ENCODE data around the gene BLOC1S6.

Gene BLOC1S6

GRCh38 chr15:45588219-45588875 is 1.2 kb downstream of the BLOC1S6 start:
- no peak for DNase-seq (ENCODE audit: low read depth in 2 of 2)

GRCh38 chr15:45589256-45589655 is 2.1 kb downstream of the BLOC1S6 start:
- DNase-seq (ENCODE audit: low read depth in 2 of 2), result no peak

- DNase-seq (ENCODE audit: low read depth in 2 of 2), result no peak
Measured at GRCh38 chr15:45594319-45594718, 7.1 kb downstream of the BLOC1S6 start.

GRCh38 chr15:45594835-45595530 is 7.8 kb downstream of the BLOC1S6 start:
- DNase-seq (ENCODE audit: low read depth in 2 of 2), result no peak

GRCh38 chr15:45603881-45604280 is 16.7 kb downstream of the BLOC1S6 start:
- DNase-seq (ENCODE audit: low read depth in 2 of 2), result no peak

- no peak for DNase-seq (ENCODE audit: low read depth in 2 of 2)
Measured at GRCh38 chr15:45604326-45604725, 17.1 kb downstream of the BLOC1S6 start.

- no peak for DNase-seq (ENCODE audit: low read depth in 2 of 2)
Measured at GRCh38 chr15:45606413-45606812, 19.2 kb downstream of the BLOC1S6 start.

GRCh38 chr15:45606841-45607240 is 19.7 kb downstream of the BLOC1S6 start:
- DNase-seq (ENCODE audit: low read depth in 2 of 2), result no peak

- DNase-seq (ENCODE audit: low read depth in 2 of 2), result no peak
Measured at GRCh38 chr15:45611305-45611704, 24.1 kb downstream of the BLOC1S6 start.

- DNase-seq (ENCODE audit: low read depth in 2 of 2), result no peak
Measured at GRCh38 chr15:45612790-45613415, 25.7 kb downstream of the BLOC1S6 start.

GRCh38 chr15:45616901-45617323 is 29.7 kb downstream of the BLOC1S6 start:
- DNase-seq (ENCODE audit: low read depth in 2 of 2), result no peak

- no peak for DNase-seq (ENCODE audit: low read depth in 2 of 2)
Measured at GRCh38 chr15:45618813-45619212, 31.6 kb downstream of the BLOC1S6 start.

- DNase-seq (ENCODE audit: low read depth in 2 of 2), result no peak
Measured at GRCh38 chr15:45628136-45628535, 41.0 kb downstream of the BLOC1S6 start.

GRCh38 chr15:45630917-45631691 is 43.9 kb downstream of the BLOC1S6 start:
- no peak for DNase-seq (ENCODE audit: low read depth in 2 of 2)

GRCh38 chr15:45631776-45632175 is 44.6 kb downstream of the BLOC1S6 start:
- no peak for DNase-seq (ENCODE audit: low read depth in 2 of 2)

GRCh38 chr15:45634432-45635190 is 47.4 kb downstream of the BLOC1S6 start, which contains the start of gene SQOR:
Gene SQOR, plus strand, starts transcription at chr15:45635029. Its CDS starts 23,895 bp downstream, at chr15:45658924.
- peak; percentile 30 to 31 for DNase-seq (ENCODE audit: low read depth in 2 of 2)

- peak; percentile 38 to 40 for DNase-seq (ENCODE audit: low read depth in 2 of 2)
Measured at GRCh38 chr15:45635191-45635638, 48.0 kb downstream of the BLOC1S6 start.

- DNase-seq (ENCODE audit: low read depth in 2 of 2), result no peak
Measured at GRCh38 chr15:45635763-45636292, 48.6 kb downstream of the BLOC1S6 start.

GRCh38 chr15:45637141-45637540 is 50.0 kb downstream of the BLOC1S6 start:
- no peak for DNase-seq (ENCODE audit: low read depth in 2 of 2)

- DNase-seq (ENCODE audit: low read depth in 2 of 2), result peak; percentile 23
Measured at GRCh38 chr15:45637552-45638033, 50.4 kb downstream of the BLOC1S6 start.

GRCh38 chr15:45640616-45641015 is 53.4 kb downstream of the BLOC1S6 start:
- no peak for DNase-seq (ENCODE audit: low read depth in 2 of 2)

All from activated CD8-positive, alpha-beta memory T cell treated with anti-CD3 and anti-CD28 coated beads for 4 hours (primary cell).